B cell (primary cell): ENCODE data around the gene MOBP. TPM values are rescaled to one million over a fixed set of nuclear protein-coding genes. Genes with fewer than 3 reads are reported as not detected.
"Not testable (repeated sequence)": the region's sequence is repeated elsewhere in the genome, so short reads cannot be mapped to it uniquely, and the experiment has no call there.

Source experiments
- ATAC-seq: fragments of 200-7000 bp; cut with Tn5 transposase; one replicate; pipeline ENCODE4 v1.10.0; 2021; ENCODE audit warnings: low read depth, mild to moderate bottlenecking, moderate number of reproducible peaks, moderate library complexity
- CTCF ChIA-PET: fragments of 350-600 bp; sonication (Branson Sonifier 250); formaldehyde crosslinking; loops from one replicate; lab custom pipeline; 2021; ENCODE audit warnings: antibody characterized with exemption, inconsistent platforms; lab: Charles Lee
- POLR2A ChIA-PET: fragments of 350-600 bp; sonication (Branson Sonifier 250); formaldehyde crosslinking; loops from one replicate; lab custom pipeline; 2021; ENCODE audit warnings: antibody characterized with exemption; lab: Charles Lee
- DNase-seq: peaks from one replicate; pipeline ENCODE4 v3.0.0; 2013
- H2AFZ ChIP-seq: 2 replicates; pipeline ENCODE4 v1.6.1; 2012; ENCODE audit warnings: mild to moderate bottlenecking, low read depth, low read length; ENCODE audit not compliant: insufficient read depth, poor library complexity, severe bottlenecking
- H3K27ac ChIP-seq, 2 donors: 1 replicate in 1 of 2; 2 replicates in 1 of 2; pipeline ENCODE4 v1.5.1; 2012 to 2013; ENCODE audit warnings: low read length in 2 of 2, mild to moderate bottlenecking in 2 of 2, moderate library complexity in 1 of 2
- H3K27me3 ChIP-seq, 4 experiments: fragments of 200-600 bp in 1 of 4; sonication (generic) in 1 of 4; replicated peaks in 1 of 4; 1 replicate in 2 of 4; 2 replicates in 2 of 4; pipeline versions ENCODE4 v1.6.1 to v1.7.0; 2013 to 2016; ENCODE audit warnings: low read length in 3 of 4, mild to moderate bottlenecking in 2 of 4, mixed read lengths in 1 of 4, moderate library complexity in 1 of 4; ENCODE audit not compliant: insufficient read depth in 4 of 4, control insufficient read depth in 3 of 4; ENCODE audit errors: control extremely low read depth in 1 of 4
- H3K36me3 ChIP-seq, 2 experiments: replicated peaks in 1 of 2; 1 replicate in 1 of 2; 2 replicates in 1 of 2; pipeline versions ENCODE4 v1.6.1 to v1.7.1; 2013; ENCODE audit warnings: low read length in 1 of 2; ENCODE audit not compliant: insufficient read depth in 2 of 2, control insufficient read depth in 1 of 2; ENCODE audit errors: control extremely low read depth in 1 of 2, extremely low read depth in 1 of 2
- H3K4me1 ChIP-seq, 2 donors: fragments of 200-600 bp in 1 of 2; sonication (generic) in 1 of 2; 1 replicate in 1 of 2; 2 replicates in 1 of 2; pipeline versions ENCODE4 v1.5.1 to v1.6.1; 2013 to 2017; ENCODE audit warnings: low read length in 2 of 2; ENCODE audit not compliant: control insufficient read depth in 2 of 2, insufficient read depth in 2 of 2
- H3K4me2 ChIP-seq: replicated peaks from 2 replicates; pipeline ENCODE3; 2012; ENCODE audit warnings: mild to moderate bottlenecking, low read depth, low read length; ENCODE audit not compliant: poor library complexity, severe bottlenecking
- H3K4me3 ChIP-seq, 5 experiments: fragments of 200-600 bp in 1 of 5; sonication (generic) in 1 of 5; 1 replicate in 3 of 5; 2 replicates in 2 of 5; pipeline versions ENCODE4 v1.5.1 to v1.7.0; 2011 to 2016; ENCODE audit warnings: low read length in 4 of 5, mild to moderate bottlenecking in 4 of 5, low read depth in 2 of 5, control low read depth in 1 of 5, moderate library complexity in 1 of 5; ENCODE audit not compliant: insufficient read depth in 1 of 5; ENCODE audit errors: control extremely low read depth in 1 of 5, extremely low read depth in 1 of 5
- H3K79me2 ChIP-seq: fragments of 200-600 bp; sonication (generic); one replicate; pipeline ENCODE4 v1.6.0; 2016; ENCODE audit warnings: low read length; ENCODE audit not compliant: control insufficient read depth, insufficient read depth
- H3K9ac ChIP-seq: fragments of 200-600 bp; sonication (generic); 2 replicates; pipeline ENCODE4 v1.6.1; 2017; ENCODE audit warnings: mild to moderate bottlenecking, low read length, moderate library complexity
- H3K9me3 ChIP-seq, 3 donors: one replicate each; pipeline versions ENCODE4 v1.6.1 to v1.7.1; 2013; ENCODE audit warnings: low read length in 2 of 3; ENCODE audit not compliant: control insufficient read depth in 2 of 3, insufficient read depth in 1 of 3; ENCODE audit errors: control extremely low read depth in 1 of 3
- H4K20me1 ChIP-seq: 2 replicates; pipeline ENCODE4 v1.6.0; 2012; ENCODE audit warnings: mild to moderate bottlenecking, low read length; ENCODE audit not compliant: insufficient read depth, control insufficient read depth, poor library complexity, severe bottlenecking
- H3K27ac Mint-ChIP-seq: one replicate; pipeline ENCODE4 v1.8.0; 2021; ENCODE audit warnings: mixed read lengths
- H3K27me3 Mint-ChIP-seq: one replicate; pipeline ENCODE4 v1.8.0; 2021; ENCODE audit warnings: mixed read lengths
- H3K4me1 Mint-ChIP-seq: one replicate; pipeline ENCODE4 v1.8.0; 2021; ENCODE audit warnings: mixed read lengths
- H3K4me3 Mint-ChIP-seq: one replicate; pipeline ENCODE4 v1.8.0; 2021; ENCODE audit warnings: mixed read lengths
- H3K9me3 Mint-ChIP-seq: one replicate; pipeline ENCODE4 v1.8.0; 2022; ENCODE audit warnings: mixed read lengths; ENCODE audit not compliant: insufficient read depth
- EZH2 ChIP-seq: IDR thresholded peaks from 2 replicates; pipeline ENCODE4 v1.6.1; 2012; ENCODE audit warnings: borderline replicate concordance, low read depth, mild to moderate bottlenecking, moderate library complexity, low read length; ENCODE audit not compliant: insufficient read depth, poor library complexity, severe bottlenecking
- WGBS: methylation state at CpG from one replicate; pipeline ENCODE4 v1.1.5; 2013; ENCODE audit warnings: missing lambda C conversion rate; ENCODE audit not compliant: insufficient coverage; 5-methylcytosine and 5-hydroxymethylcytosine counted together
- intact Hi-C: fragments of 100-400 bp; cut with micrococcal nuclease; formaldehyde crosslinking; loops from one replicate; pipeline ENCODE4 v1.10.0; 2022
- polyA plus RNA-seq: library from polyadenylated mRNA; depleted of rRNA; stranded (reverse); fragments of >200 nt; gene quantifications from 2 replicates; pipeline ENCODE4 v1.2.3, GENCODE V29; 2012
- total RNA-seq, 2 donors: library from RNA; stranded (reverse); fragments of 120-200 nt in 1 of 2; gene quantifications; 1 replicate in 1 of 2; 2 replicates in 1 of 2; pipeline versions ENCODE4 v1.2.3 to v1.2.4, GENCODE V29; 2013 to 2022
- TF ChIP-seq, protein P1 (sequence below): fragments of 200-600 bp; IDR thresholded peaks from one replicate; pipeline ENCODE4 v1.8.0; 2022; ENCODE audit warnings: antibody characterized with exemption, mild to moderate bottlenecking

The MOBP gene
- total and polyA plus RNA-seq, 2 donors (not counting 1 experiment from before 2014, with no cell fraction given), result 0.04 TPM; not detected in 1

DNA sequence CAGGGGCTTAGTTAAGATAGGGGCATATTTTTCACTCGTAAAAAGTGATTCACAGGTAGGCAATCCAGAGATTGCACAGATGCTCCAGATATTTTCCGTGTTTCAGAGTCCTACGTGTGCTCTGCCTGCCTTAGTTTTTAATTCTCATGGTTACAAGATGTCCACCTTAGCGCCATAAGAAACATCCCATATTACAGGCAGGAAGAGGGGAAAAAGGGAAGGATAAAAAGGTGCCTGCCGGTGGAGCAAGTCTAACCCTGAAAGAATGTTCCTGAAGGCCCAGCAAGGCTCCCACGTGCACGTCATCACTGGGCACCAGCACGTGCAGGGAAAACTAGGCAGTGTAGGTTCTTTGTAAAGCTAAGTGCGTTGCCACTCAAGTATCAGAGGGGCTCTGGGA, 10.1 kb upstream of the MOBP start:
- Mint-ChIP-seq H3K27ac (no peak overlapping the region), H3K4me3 (no peak overlapping the region), H3K9me3 (no peaks in the 10 kb centered on the region), H3K27me3 (peaks cover 39% of the 10 kb centered on the region), H3K4me1 (no peaks in the 10 kb centered on the region)
- TF ChIP-seq, protein P1, sequence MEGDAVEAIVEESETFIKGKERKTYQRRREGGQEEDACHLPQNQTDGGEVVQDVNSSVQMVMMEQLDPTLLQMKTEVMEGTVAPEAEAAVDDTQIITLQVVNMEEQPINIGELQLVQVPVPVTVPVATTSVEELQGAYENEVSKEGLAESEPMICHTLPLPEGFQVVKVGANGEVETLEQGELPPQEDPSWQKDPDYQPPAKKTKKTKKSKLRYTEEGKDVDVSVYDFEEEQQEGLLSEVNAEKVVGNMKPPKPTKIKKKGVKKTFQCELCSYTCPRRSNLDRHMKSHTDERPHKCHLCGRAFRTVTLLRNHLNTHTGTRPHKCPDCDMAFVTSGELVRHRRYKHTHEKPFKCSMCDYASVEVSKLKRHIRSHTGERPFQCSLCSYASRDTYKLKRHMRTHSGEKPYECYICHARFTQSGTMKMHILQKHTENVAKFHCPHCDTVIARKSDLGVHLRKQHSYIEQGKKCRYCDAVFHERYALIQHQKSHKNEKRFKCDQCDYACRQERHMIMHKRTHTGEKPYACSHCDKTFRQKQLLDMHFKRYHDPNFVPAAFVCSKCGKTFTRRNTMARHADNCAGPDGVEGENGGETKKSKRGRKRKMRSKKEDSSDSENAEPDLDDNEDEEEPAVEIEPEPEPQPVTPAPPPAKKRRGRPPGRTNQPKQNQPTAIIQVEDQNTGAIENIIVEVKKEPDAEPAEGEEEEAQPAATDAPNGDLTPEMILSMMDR, result no peak
- TF ChIP-seq EZH2, result no peak
- Histone ChIP-seq H3K4me2 (no peak overlapping the region), H3K9ac (no peak overlapping the region), H3K9me3 (peaks cover 0 to 4% (median 0%) of the 10 kb centered on the region in 3 donors), H3K27me3 (peaks cover 0 to 3% (median 0%) of the 10 kb centered on the region in 4 experiments), H2AFZ (no peak overlapping the region), H3K4me1 (no peaks in the 10 kb centered on the region), H3K27ac (no peak overlapping the region), H3K79me2 (no peaks in the 10 kb centered on the region), H4K20me1 (no peaks in the 10 kb centered on the region), H3K36me3 (no peaks in the 10 kb centered on the region), H3K4me3 (no peak overlapping the region)
- intact Hi-C loops, result no loop called here
- ChIA-PET CTCF (interaction anchor here (0.5 to 1.7 kb wide), 2 partner anchors 9 to 17 kb away, joined by 4 to 5 read pairs; no protein-coding TSS in a partner anchor), POLR2A (no interaction called here)
- DNase-seq (no peak), ATAC-seq (no peak)
- 95% methylated on average over 7 of the region's 9 CpGs for WGBS

DNA sequence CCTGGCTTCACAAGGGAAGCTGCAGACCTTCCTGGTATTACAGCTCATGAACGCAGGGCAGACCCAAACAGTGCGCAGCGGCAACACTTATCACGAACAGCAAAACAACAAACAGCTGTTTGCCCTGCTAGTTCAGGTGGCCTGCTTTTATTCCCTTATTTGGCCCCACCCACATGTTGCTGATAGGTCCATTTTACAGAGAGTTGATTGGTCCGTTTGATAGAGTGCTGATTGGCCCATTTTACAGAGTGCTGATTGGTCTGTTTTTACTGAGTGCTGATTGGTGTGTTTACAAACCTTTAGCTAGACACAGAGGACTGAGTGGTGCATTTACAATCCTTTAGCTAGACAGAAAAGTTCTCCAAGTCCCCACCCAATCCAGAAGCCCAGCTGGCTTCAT, 8.9 kb upstream of the MOBP start:
- intact Hi-C loops, H3K4me2 ChIP-seq, H3K27me3 ChIP-seq, H3K4me1 ChIP-seq, H3K79me2 ChIP-seq, H2AFZ ChIP-seq, H4K20me1 ChIP-seq, POLR2A ChIA-PET, H3K27ac Mint-ChIP-seq, ATAC-seq, DNase-seq, H3K9me3 ChIP-seq, H3K9me3 Mint-ChIP-seq, H3K27ac ChIP-seq, H3K4me3 Mint-ChIP-seq, H3K4me1 Mint-ChIP-seq, H3K9ac ChIP-seq, H3K4me3 ChIP-seq, H3K36me3 ChIP-seq: not testable (repeated sequence)
- CTCF ChIA-PET, result interaction anchor here (1.3 kb wide), 1 partner anchor 11 kb away, joined by 11 read pairs; no protein-coding TSS in a partner anchor
- no CpG with 5 or more reads among the region's 5 CpGs for WGBS
- peaks cover 33% of the 10 kb centered on the region for H3K27me3 Mint-ChIP-seq
